Upper lobe of left lung (tissue), 4 donors: ENCODE results near the gene PPP1R26.

ENCODE experiments used
- CTCF ChIP-seq, 6 experiments: fragments of 450-650 bp in 4 of 6; fragments of 200-600 bp in 2 of 6; sonication (generic) in 2 of 6; IDR thresholded peaks; one replicate each; pipeline ENCODE4 v1.5.1; 2016 to 2019; ENCODE audit warnings: antibody characterized with exemption in 6 of 6
- EP300 ChIP-seq, 4 donors: sonication (generic); formaldehyde crosslinking; IDR thresholded peaks; one replicate each; pipeline ENCODE4 v1.5.1; 2017; ENCODE audit warnings: antibody characterized with exemption in 4 of 4, control low read depth in 2 of 4
- POLR2A ChIP-seq, 4 donors: fragments of 450-650 bp; IDR thresholded peaks; one replicate each; pipeline ENCODE4 v1.5.1; 2016 to 2017; ENCODE audit warnings: antibody characterized with exemption in 4 of 4, mild to moderate bottlenecking in 2 of 4
- POLR2AphosphoS5 ChIP-seq, 2 donors: sonication (generic); formaldehyde crosslinking; IDR thresholded peaks; one replicate each; pipeline ENCODE4 v1.5.1; 2017; ENCODE audit warnings: antibody characterized with exemption in 2 of 2

- TF ChIP-seq POLR2A (IDR thresholded peaks at IDR 0.05) = no peak
- TF ChIP-seq CTCF (IDR thresholded peaks at IDR 0.05) = no peak
- TF ChIP-seq POLR2AphosphoS5 (IDR thresholded peaks at IDR 0.05) = no peak
- no peak for TF ChIP-seq EP300 (IDR thresholded peaks at IDR 0.05)
Measured at GRCh38 chr9:135513351-135513846, 33.8 kb downstream of the PPP1R26 start.
